K562 (cell line): ENCODE measurements around the gene NEDD8. TPM values are rescaled to one million over a fixed set of nuclear protein-coding genes. Genes with fewer than 3 reads are reported as not detected.

ENCODE experiments used
- ARHGAP35 ChIP-seq: fragments of 450-650 bp; IDR thresholded peaks from 2 replicates; pipeline ENCODE4 v1.6.1; 2018; ENCODE audit not compliant: partially characterized antibody
- CBX1 ChIP-seq: sonication (generic); IDR thresholded peaks from 2 replicates; pipeline ENCODE4 v1.6.1; 2016; ENCODE audit warnings: antibody characterized with exemption, low read depth, mild to moderate bottlenecking
- EP400 ChIP-seq: fragments of 450-650 bp; IDR thresholded peaks from 2 replicates; pipeline ENCODE4 v1.6.1; 2017; ENCODE audit warnings: antibody characterized with exemption, mild to moderate bottlenecking, moderate library complexity
- ETV1 ChIP-seq: fragments of 450-650 bp; conservative IDR thresholded peaks from 2 replicates; pipeline ENCODE4 v1.6.1; 2016; ENCODE audit warnings: missing genetic modification characterization, control low read depth, low read depth, missing compliant biosample characterization
- LCOR ChIP-seq: sonication (generic); formaldehyde crosslinking; IDR thresholded peaks from 2 replicates; pipeline ENCODE4 v1.8.0; 2022; ENCODE audit warnings: mild to moderate bottlenecking, missing genetic modification reagents
- LEF1 ChIP-seq: fragments of 450-650 bp; IDR thresholded peaks from 2 replicates; pipeline ENCODE4 v1.6.1; 2016; ENCODE audit warnings: mild to moderate bottlenecking
- MTA1 ChIP-seq: fragments of 450-650 bp; IDR thresholded peaks from 2 replicates; pipeline ENCODE4 v1.6.1; 2017; ENCODE audit warnings: borderline replicate concordance
- RBM34 ChIP-seq: fragments of 200-400 bp; formaldehyde crosslinking; IDR thresholded peaks from 2 replicates; pipeline ENCODE4 v1.6.1; 2018; ENCODE audit warnings: low read length, borderline replicate concordance; ENCODE audit not compliant: insufficient read depth
- SRF ChIP-seq, 2 experiments: fragments of 250-450, 450-650 bp in 1 of 2; sonication (Bioruptor Pico) in 1 of 2; sonication (generic) in 1 of 2; formaldehyde crosslinking; IDR thresholded peaks; 2 replicates each; pipeline versions ENCODE4 v1.5.0 to v1.5.1; 2020 to 2022; ENCODE audit warnings: mild to moderate bottlenecking in 1 of 2, missing genetic modification reagents in 1 of 2
- ZNF354B ChIP-seq: fragments of 250-450 bp; sonication (Bioruptor Pico); IDR thresholded peaks from 2 replicates; pipeline ENCODE4 v1.4.0; 2020
- ZSCAN29 ChIP-seq: fragments of 450-650 bp; IDR thresholded peaks from 2 replicates; pipeline ENCODE4 v1.6.1; 2017
- polyA plus RNA-seq, 8 experiments: library from polyadenylated mRNA; depleted of rRNA in 4 of 8; stranded (reverse) in 5 of 8; unstranded in 3 of 8; fragments of >200 nt; fragmentation: Nextera tagmentation in 2 of 8; fragmentation: Illumina TruSeq in 1 of 8; extraction: Ambion mirVana in 2 of 8; extraction: Trizol in 1 of 8; gene quantifications; 2 replicates each; pipeline versions ENCODE4 v1.2.1 to v1.2.3, GENCODE V29; 2011 to 2014; ENCODE audit warnings: inconsistent platforms in 1 of 8, missing spikeins in 1 of 8
- total RNA-seq, 7 experiments: library from RNA; depleted of rRNA in 6 of 7; stranded (reverse); fragments of >200 nt in 6 of 7; fragmentation: Illumina TruSeq in 2 of 7; extraction: Trizol in 2 of 7; gene quantifications; 2 replicates each; pipeline versions ENCODE4 v1.2.1 to v1.2.3, GENCODE V29; 2011 to 2021; ENCODE audit warnings: low replicate concordance in 1 of 7
- TF ChIP-seq, protein P1 (sequence below): fragments of 450-650 bp; IDR thresholded peaks from 2 replicates; pipeline ENCODE4 v1.7.0; 2016; ENCODE audit warnings: borderline replicate concordance
- TF ChIP-seq, protein P2 (sequence below): fragments of 200-800 bp; sonication (Bioruptor generic); IDR thresholded peaks from 2 replicates; pipeline ENCODE4 v1.6.1; 2017; ENCODE audit warnings: missing genetic modification characterization, missing compliant biosample characterization
- TF ChIP-seq, protein P3 (sequence below): sonication (generic); formaldehyde crosslinking; IDR thresholded peaks from 2 replicates; pipeline ENCODE4 v1.8.0; 2023; ENCODE audit warnings: missing genetic modification reagents, mild to moderate bottlenecking, borderline replicate concordance
- TF ChIP-seq, protein P4 (sequence below), 3 experiments: fragments of 200-800 bp in 1 of 3; fragments of 250-450 bp in 1 of 3; fragments of 450-650 bp in 1 of 3; sonication (Bioruptor Pico) in 1 of 3; sonication (Bioruptor generic) in 1 of 3; formaldehyde crosslinking in 1 of 3; IDR thresholded peaks; 2 replicates each; pipeline versions ENCODE4 v1.6.1 to v1.8.0; 2016 to 2022; ENCODE audit warnings: mild to moderate bottlenecking in 2 of 3, missing genetic modification characterization in 2 of 3, missing compliant biosample characterization in 1 of 3, moderate library complexity in 1 of 3

The NEDD8 gene
- total and polyA plus RNA-seq, 9 of the 15 experiments (the other 6 are each of a cell fraction or from before 2014, with no cell fraction given), result 142 to 691 (median 260) TPM

DNA sequence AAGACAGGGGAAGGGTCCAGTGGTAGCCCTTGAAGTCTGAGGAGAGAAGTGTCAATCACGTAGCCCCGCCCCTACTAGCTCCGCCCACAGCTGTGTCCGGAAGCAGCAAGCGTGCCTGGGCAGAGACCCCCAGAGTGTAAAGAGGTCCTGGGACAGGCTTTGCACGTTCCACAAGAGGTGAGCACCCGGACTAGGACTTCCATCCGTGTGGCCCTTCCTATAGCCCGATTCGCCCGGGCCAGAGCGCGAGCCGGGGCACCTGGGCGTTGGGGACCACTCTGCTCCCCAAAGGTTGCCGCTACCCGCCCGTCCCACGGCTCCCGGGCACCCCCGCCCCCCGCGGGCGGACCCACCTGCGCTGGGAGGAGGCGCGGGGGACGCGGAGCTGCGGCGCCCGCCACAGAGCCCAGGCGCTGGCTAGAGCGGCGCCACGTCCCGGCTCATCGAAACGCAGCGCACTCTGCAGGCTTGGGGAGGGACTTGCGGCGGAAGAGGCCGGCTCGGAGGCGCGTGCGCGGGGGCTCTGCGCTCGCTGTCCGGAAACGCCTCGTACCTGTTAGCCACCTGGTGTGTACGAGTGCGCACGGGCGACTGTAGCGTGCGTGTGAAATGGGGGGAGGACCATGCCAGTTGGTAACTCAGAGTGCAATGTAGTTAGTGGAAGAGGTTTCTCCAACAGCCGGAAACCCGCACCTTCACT is 39.1 kb upstream of the NEDD8 start, which contains the start of gene RABGGTA (continued):
- TF ChIP-seq, protein P1, sequence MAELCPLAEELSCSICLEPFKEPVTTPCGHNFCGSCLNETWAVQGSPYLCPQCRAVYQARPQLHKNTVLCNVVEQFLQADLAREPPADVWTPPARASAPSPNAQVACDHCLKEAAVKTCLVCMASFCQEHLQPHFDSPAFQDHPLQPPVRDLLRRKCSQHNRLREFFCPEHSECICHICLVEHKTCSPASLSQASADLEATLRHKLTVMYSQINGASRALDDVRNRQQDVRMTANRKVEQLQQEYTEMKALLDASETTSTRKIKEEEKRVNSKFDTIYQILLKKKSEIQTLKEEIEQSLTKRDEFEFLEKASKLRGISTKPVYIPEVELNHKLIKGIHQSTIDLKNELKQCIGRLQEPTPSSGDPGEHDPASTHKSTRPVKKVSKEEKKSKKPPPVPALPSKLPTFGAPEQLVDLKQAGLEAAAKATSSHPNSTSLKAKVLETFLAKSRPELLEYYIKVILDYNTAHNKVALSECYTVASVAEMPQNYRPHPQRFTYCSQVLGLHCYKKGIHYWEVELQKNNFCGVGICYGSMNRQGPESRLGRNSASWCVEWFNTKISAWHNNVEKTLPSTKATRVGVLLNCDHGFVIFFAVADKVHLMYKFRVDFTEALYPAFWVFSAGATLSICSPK, result no peak
- no peak for TF ChIP-seq ZNF354B (CRISPR knock-in tag)
- no peak for TF ChIP-seq ZSCAN29
- TF ChIP-seq ARHGAP35, result no peak
- TF ChIP-seq EP400, result peak; percentile 84
- TF ChIP-seq SRF (CRISPR knock-in tag; IDR thresholded peaks at IDR 0.05), result no peak
- TF ChIP-seq, protein P2, sequence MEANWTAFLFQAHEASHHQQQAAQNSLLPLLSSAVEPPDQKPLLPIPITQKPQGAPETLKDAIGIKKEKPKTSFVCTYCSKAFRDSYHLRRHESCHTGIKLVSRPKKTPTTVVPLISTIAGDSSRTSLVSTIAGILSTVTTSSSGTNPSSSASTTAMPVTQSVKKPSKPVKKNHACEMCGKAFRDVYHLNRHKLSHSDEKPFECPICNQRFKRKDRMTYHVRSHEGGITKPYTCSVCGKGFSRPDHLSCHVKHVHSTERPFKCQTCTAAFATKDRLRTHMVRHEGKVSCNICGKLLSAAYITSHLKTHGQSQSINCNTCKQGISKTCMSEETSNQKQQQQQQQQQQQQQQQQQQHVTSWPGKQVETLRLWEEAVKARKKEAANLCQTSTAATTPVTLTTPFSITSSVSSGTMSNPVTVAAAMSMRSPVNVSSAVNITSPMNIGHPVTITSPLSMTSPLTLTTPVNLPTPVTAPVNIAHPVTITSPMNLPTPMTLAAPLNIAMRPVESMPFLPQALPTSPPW (CRISPR knock-in tag), result peak; percentile 89
- TF ChIP-seq, protein P3, sequence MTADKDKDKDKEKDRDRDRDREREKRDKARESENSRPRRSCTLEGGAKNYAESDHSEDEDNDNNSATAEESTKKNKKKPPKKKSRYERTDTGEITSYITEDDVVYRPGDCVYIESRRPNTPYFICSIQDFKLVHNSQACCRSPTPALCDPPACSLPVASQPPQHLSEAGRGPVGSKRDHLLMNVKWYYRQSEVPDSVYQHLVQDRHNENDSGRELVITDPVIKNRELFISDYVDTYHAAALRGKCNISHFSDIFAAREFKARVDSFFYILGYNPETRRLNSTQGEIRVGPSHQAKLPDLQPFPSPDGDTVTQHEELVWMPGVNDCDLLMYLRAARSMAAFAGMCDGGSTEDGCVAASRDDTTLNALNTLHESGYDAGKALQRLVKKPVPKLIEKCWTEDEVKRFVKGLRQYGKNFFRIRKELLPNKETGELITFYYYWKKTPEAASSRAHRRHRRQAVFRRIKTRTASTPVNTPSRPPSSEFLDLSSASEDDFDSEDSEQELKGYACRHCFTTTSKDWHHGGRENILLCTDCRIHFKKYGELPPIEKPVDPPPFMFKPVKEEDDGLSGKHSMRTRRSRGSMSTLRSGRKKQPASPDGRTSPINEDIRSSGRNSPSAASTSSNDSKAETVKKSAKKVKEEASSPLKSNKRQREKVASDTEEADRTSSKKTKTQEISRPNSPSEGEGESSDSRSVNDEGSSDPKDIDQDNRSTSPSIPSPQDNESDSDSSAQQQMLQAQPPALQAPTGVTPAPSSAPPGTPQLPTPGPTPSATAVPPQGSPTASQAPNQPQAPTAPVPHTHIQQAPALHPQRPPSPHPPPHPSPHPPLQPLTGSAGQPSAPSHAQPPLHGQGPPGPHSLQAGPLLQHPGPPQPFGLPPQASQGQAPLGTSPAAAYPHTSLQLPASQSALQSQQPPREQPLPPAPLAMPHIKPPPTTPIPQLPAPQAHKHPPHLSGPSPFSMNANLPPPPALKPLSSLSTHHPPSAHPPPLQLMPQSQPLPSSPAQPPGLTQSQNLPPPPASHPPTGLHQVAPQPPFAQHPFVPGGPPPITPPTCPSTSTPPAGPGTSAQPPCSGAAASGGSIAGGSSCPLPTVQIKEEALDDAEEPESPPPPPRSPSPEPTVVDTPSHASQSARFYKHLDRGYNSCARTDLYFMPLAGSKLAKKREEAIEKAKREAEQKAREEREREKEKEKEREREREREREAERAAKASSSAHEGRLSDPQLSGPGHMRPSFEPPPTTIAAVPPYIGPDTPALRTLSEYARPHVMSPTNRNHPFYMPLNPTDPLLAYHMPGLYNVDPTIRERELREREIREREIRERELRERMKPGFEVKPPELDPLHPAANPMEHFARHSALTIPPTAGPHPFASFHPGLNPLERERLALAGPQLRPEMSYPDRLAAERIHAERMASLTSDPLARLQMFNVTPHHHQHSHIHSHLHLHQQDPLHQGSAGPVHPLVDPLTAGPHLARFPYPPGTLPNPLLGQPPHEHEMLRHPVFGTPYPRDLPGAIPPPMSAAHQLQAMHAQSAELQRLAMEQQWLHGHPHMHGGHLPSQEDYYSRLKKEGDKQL (CRISPR knock-in tag), result no peak
- no peak for TF ChIP-seq LEF1
- TF ChIP-seq CBX1, result 0 out of 2 replicates have a peak, but pooled peaks have one; percentile 60
- no peak; the same call in none of the 2 replicates for TF ChIP-seq ETV1
- TF ChIP-seq MTA1, result no peak
- TF ChIP-seq LCOR, result no peak
- TF ChIP-seq RBM34, result no peak
- TF ChIP-seq, protein P4, sequence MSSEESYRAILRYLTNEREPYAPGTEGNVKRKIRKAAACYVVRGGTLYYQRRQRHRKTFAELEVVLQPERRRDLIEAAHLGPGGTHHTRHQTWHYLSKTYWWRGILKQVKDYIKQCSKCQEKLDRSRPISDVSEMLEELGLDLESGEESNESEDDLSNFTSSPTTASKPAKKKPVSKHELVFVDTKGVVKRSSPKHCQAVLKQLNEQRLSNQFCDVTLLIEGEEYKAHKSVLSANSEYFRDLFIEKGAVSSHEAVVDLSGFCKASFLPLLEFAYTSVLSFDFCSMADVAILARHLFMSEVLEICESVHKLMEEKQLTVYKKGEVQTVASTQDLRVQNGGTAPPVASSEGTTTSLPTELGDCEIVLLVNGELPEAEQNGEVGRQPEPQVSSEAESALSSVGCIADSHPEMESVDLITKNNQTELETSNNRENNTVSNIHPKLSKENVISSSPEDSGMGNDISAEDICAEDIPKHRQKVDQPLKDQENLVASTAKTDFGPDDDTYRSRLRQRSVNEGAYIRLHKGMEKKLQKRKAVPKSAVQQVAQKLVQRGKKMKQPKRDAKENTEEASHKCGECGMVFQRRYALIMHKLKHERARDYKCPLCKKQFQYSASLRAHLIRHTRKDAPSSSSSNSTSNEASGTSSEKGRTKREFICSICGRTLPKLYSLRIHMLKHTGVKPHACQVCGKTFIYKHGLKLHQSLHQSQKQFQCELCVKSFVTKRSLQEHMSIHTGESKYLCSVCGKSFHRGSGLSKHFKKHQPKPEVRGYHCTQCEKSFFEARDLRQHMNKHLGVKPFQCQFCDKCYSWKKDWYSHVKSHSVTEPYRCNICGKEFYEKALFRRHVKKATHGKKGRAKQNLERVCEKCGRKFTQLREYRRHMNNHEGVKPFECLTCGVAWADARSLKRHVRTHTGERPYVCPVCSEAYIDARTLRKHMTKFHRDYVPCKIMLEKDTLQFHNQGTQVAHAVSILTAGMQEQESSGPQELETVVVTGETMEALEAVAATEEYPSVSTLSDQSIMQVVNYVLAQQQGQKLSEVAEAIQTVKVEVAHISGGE (CRISPR knock-in tag; IDR thresholded peaks at IDR 0.05), result peak in 1 of 3 experiments; percentile 73; a peak in 1 of 6 replicates
